Activated T-helper 1 cell treated with anti-CD3 and anti-CD28 coated beads, Interleukin-12 subunit alpha, Interleukin-12 subunit beta, Interleukin-2, Interleukin-4 antibody, amounts not matched to agents 30 ng/mL and 10 ng/mL and 1 ng/mL, durations not matched to agents 14 hours and 24 hours and 36 hours (primary cell): Measurements from ENCODE around the gene C9orf40. TPM values are rescaled to one million over a fixed set of nuclear protein-coding genes. Genes with fewer than 3 reads are reported as not detected.

Source experiments
- DNase-seq: peaks from one replicate; pipeline ENCODE4 v3.0.0; 2021; ENCODE audit warnings: low spot score
- H3K27ac Mint-ChIP-seq: one replicate; pipeline ENCODE4 v1.8.0; 2021; ENCODE audit warnings: mild to moderate bottlenecking, mixed read lengths
- H3K27me3 Mint-ChIP-seq: one replicate; pipeline ENCODE4 v1.8.0; 2022; ENCODE audit warnings: mild to moderate bottlenecking, moderate library complexity, mixed read lengths; ENCODE audit not compliant: insufficient read depth
- H3K36me3 Mint-ChIP-seq: one replicate; pipeline ENCODE4 v1.8.0; 2021; ENCODE audit warnings: low read depth, mixed read lengths
- H3K4me1 Mint-ChIP-seq: one replicate; pipeline ENCODE4 v1.8.0; 2021; ENCODE audit warnings: low read depth, mixed read lengths
- H3K4me3 Mint-ChIP-seq: one replicate; pipeline ENCODE4 v1.8.0; 2021; ENCODE audit warnings: mild to moderate bottlenecking, moderate library complexity, mixed read lengths
- H3K9me3 Mint-ChIP-seq: one replicate; pipeline ENCODE4 v1.8.0; 2021; ENCODE audit warnings: mixed read lengths
- intact Hi-C: fragments of 100-400 bp; cut with micrococcal nuclease; formaldehyde crosslinking; loops from one replicate; pipeline ENCODE4 v1.15.1; 2024
- total RNA-seq: library from RNA; stranded (reverse); gene quantifications from 2 replicates; pipeline ENCODE4 v1.2.3, GENCODE V29; 2022

C9orf40 gene
- total RNA-seq, 1 donor from 2014 or later: 18.1 TPM

DNA sequence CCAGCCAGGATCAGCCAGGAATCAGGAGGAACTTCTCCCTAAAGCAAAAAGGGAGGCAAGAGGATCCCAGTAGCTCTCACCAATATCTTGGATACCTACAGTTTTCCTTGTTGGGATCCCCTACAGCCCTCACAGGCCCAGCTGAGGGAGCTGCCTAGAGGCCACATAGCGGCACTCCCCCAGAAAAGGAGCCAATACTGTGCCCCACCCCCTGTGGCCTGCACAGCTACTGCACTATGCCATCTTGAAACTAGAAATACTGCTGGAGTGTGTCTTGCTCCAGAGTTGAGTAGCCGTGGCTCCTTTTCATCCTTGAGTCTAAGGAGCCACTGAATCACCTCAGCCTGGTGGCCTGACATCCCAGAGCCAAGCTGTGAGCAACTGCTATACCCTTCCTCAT lies 42.7 kb downstream of the C9orf40 start:
- Mint-ChIP-seq H3K4me3 (no peak overlapping the region), H3K36me3 (no peaks in the 10 kb centered on the region), H3K9me3 (peaks cover 8% of the 10 kb centered on the region), H3K27me3 (peaks cover 4% of the 10 kb centered on the region), H3K27ac (no peak overlapping the region), H3K4me1 (no peaks in the 10 kb centered on the region)
- intact Hi-C loops: no loop called here
- DNase-seq: no peak

DNA sequence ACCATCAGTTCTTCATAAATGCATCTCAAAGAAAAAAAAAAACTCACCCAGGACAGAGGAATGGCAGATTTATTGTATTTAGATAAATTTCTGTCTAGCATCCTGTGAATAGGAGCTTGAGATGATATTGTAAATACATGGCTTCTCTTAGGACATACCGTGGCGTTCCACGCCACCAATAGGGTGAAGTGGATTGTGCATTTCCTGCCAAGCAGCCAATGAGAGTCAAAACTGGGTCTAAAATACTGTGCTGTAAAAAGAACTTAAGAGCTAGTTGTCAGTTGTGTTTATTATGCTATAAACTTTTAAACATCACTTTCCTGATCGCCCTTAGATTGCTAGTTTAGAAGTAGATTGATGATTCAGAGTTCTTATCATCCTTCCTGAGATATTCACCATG lies 44.0 kb downstream of the C9orf40 start:
- no peaks in the 10 kb centered on the region for H3K4me1 Mint-ChIP-seq
- intact Hi-C loops: no loop called here
- H3K27ac Mint-ChIP-seq: no peak overlapping the region
- no peak overlapping the region for H3K4me3 Mint-ChIP-seq
- DNase-seq: no peak
- H3K9me3 Mint-ChIP-seq: peaks cover 8% of the 10 kb centered on the region
- H3K36me3 Mint-ChIP-seq: no peaks in the 10 kb centered on the region
- H3K27me3 Mint-ChIP-seq: peaks cover 4% of the 10 kb centered on the region

DNA sequence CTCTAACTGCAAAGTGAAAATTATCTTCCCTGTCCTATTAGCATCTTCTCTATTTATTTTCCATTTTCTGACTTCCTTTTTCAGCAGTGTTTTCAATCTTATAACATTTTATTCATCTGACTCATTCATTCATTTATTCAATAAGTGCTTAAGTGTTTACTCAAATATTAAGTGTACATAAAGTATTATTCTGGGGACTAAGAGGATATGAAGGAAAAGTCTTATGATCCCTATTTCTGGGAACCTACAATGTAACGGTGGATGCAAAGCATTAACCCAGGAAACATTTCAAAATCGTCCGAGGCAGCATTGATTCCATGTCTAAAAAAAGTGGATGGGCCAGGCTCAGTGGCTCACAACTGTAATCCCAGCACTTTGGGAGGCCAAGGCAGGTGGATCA lies 45.6 kb downstream of the C9orf40 start:
- H3K27ac Mint-ChIP-seq: no peak overlapping the region
- no peaks in the 10 kb centered on the region for H3K36me3 Mint-ChIP-seq
- intact Hi-C loops: no loop called here
- H3K9me3 Mint-ChIP-seq: peaks cover 6% of the 10 kb centered on the region
- H3K27me3 Mint-ChIP-seq: peaks cover 4% of the 10 kb centered on the region
- DNase-seq: no peak
- H3K4me1 Mint-ChIP-seq: no peaks in the 10 kb centered on the region
- no peak overlapping the region for H3K4me3 Mint-ChIP-seq

- H3K4me3 Mint-ChIP-seq: no peak overlapping the region
- no peaks in the 10 kb centered on the region for H3K4me1 Mint-ChIP-seq
- no peaks in the 10 kb centered on the region for H3K36me3 Mint-ChIP-seq
- intact Hi-C loops: no loop called here
- no peaks in the 10 kb centered on the region for H3K9me3 Mint-ChIP-seq
- H3K27ac Mint-ChIP-seq: no peak overlapping the region
- no peak for DNase-seq
- H3K27me3 Mint-ChIP-seq: no peaks in the 10 kb centered on the region
Measured at GRCh38 chr9:74901001-74901400, 51.7 kb downstream of the C9orf40 start.

Other genes starting within 250 kb of the C9orf40 start
- 0.02 and 0.05 TPM in 2 replicates for gene TRPM6, start 65.0 kb downstream of the C9orf40 start, total RNA-seq
- 37.7 and 45.6 TPM in 2 replicates for gene CARNMT1, start 75.4 kb upstream of the C9orf40 start, total RNA-seq
- gene NMRK1, start 135.2 kb upstream of the C9orf40 start, total RNA-seq: 7.1 and 9.2 TPM in 2 replicates
- gene OSTF1, start 135.6 kb upstream of the C9orf40 start, total RNA-seq: 49.5 and 53.6 TPM in 2 replicates